Tibial nerve (tissue), 3 donors: ENCODE results near the gene CRHR2.

ENCODE experiments used
- POLR2A ChIP-seq, 2 donors: fragments of 450-650 bp; IDR thresholded peaks; one replicate each; pipeline ENCODE4 v1.6.1; 2017; ENCODE audit warnings: antibody characterized with exemption in 2 of 2, mild to moderate bottlenecking in 2 of 2, moderate library complexity in 2 of 2
- TF ChIP-seq, protein P1 (sequence below), 5 experiments: fragments of 200-600 bp in 3 of 5; fragments of 450-650 bp in 2 of 5; sonication (generic) in 3 of 5; IDR thresholded peaks; one replicate each; pipeline ENCODE4 v1.5.1; 2016 to 2019; ENCODE audit warnings: antibody characterized with exemption in 5 of 5, mild to moderate bottlenecking in 3 of 5, moderate library complexity in 2 of 5

DNA sequence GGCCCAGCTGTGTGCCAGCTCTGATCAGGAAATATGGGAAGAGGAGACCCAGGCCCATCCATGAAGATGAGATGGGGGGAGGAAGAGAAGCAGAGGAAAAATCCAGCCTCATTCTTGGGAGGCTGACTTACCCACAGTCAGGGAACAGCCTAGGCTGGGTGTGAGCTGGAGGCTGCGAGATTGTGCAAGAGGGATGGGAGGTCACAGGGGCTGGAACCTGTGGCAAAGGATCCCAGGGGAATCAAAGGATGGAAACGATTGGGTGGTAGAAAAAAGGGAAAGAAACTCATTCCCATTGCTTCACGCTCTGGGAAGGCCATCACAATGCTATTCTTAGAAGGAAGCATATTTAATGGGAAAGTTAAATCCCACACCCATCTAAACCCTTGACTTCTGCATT lies 26.7 kb upstream of the CRHR2 start:
- TF ChIP-seq POLR2A (IDR thresholded peaks at IDR 0.05) = no peak
- TF ChIP-seq, protein P1, sequence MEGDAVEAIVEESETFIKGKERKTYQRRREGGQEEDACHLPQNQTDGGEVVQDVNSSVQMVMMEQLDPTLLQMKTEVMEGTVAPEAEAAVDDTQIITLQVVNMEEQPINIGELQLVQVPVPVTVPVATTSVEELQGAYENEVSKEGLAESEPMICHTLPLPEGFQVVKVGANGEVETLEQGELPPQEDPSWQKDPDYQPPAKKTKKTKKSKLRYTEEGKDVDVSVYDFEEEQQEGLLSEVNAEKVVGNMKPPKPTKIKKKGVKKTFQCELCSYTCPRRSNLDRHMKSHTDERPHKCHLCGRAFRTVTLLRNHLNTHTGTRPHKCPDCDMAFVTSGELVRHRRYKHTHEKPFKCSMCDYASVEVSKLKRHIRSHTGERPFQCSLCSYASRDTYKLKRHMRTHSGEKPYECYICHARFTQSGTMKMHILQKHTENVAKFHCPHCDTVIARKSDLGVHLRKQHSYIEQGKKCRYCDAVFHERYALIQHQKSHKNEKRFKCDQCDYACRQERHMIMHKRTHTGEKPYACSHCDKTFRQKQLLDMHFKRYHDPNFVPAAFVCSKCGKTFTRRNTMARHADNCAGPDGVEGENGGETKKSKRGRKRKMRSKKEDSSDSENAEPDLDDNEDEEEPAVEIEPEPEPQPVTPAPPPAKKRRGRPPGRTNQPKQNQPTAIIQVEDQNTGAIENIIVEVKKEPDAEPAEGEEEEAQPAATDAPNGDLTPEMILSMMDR (IDR thresholded peaks at IDR 0.05) = no peak
